GM23338 (cell line): Measurements from ENCODE around the gene ZMPSTE24. TPM values are rescaled to one million over a fixed set of nuclear protein-coding genes. Genes with fewer than 3 reads are reported as not detected.

Experiments used
- ATAC-seq: fragments of 200-7000 bp; cut with Tn5 transposase; 3 replicates; pipeline ENCODE4 v1.9.1; 2020
- DNase-seq: peaks from one replicate; pipeline ENCODE4 v3.0.0-alpha.2; 2015; ENCODE audit warnings: low spot score
- H2AFZ ChIP-seq: fragments of 200-600 bp; sonication (generic); 2 replicates; pipeline ENCODE4 v1.8.0; 2016; ENCODE audit warnings: antibody characterized with exemption, mild to moderate bottlenecking, moderate library complexity
- H3F3A ChIP-seq: fragments of 200-600 bp; sonication (generic); replicated peaks from 2 replicates; pipeline ENCODE4 v1.8.0; 2017; ENCODE audit warnings: antibody characterized with exemption, mixed run types, low read depth
- H3K27ac ChIP-seq: fragments of 200-600 bp; sonication (generic); 2 replicates; pipeline ENCODE4 v1.6.1; 2016; ENCODE audit warnings: low read depth
- H3K27me3 ChIP-seq: fragments of 200-600 bp; sonication (generic); 2 replicates; pipeline ENCODE4 v1.8.0; 2016; ENCODE audit warnings: mild to moderate bottlenecking, mixed run types, moderate library complexity; ENCODE audit not compliant: insufficient read depth
- H3K36me3 ChIP-seq: fragments of 200-600 bp; sonication (generic); 2 replicates; pipeline ENCODE4 v1.8.0; 2016; ENCODE audit warnings: mild to moderate bottlenecking; ENCODE audit not compliant: insufficient read depth
- H3K4me1 ChIP-seq: fragments of 200-600 bp; sonication (generic); 2 replicates; pipeline ENCODE4 v1.8.0; 2016; ENCODE audit warnings: mild to moderate bottlenecking, moderate library complexity; ENCODE audit not compliant: insufficient read depth
- H3K4me2 ChIP-seq: fragments of 200-600 bp; sonication (generic); 2 replicates; pipeline ENCODE4 v1.7.1; 2017; ENCODE audit warnings: mixed run types
- H3K4me3 ChIP-seq: fragments of 200-600 bp; sonication (generic); 2 replicates; pipeline ENCODE4 v1.6.1; 2016; ENCODE audit warnings: mixed run types
- H3K79me2 ChIP-seq: fragments of 200-600 bp; sonication (generic); replicated peaks from 2 replicates; pipeline ENCODE4 v1.8.0; 2017; ENCODE audit warnings: mild to moderate bottlenecking; ENCODE audit not compliant: insufficient read depth
- H3K9me2 ChIP-seq: fragments of 200-600 bp; sonication (generic); 2 replicates; pipeline ENCODE4 v1.8.0; 2017; ENCODE audit not compliant: insufficient read depth
- H4K20me1 ChIP-seq: fragments of 200-600 bp; sonication (generic); replicated peaks from 2 replicates; pipeline ENCODE4 v1.8.0; 2017; ENCODE audit warnings: mild to moderate bottlenecking; ENCODE audit not compliant: insufficient read depth
- H3K27ac Mint-ChIP-seq: 2 replicates; pipeline ENCODE4 v1.8.0; 2020; ENCODE audit warnings: inconsistent platforms, mild to moderate bottlenecking, moderate library complexity, mixed read lengths
- H3K27me3 Mint-ChIP-seq: 3 replicates; pipeline ENCODE4 v1.8.0; 2022; ENCODE audit warnings: low read depth, mild to moderate bottlenecking, moderate library complexity, mixed read lengths, inconsistent platforms; ENCODE audit not compliant: insufficient read depth, poor library complexity
- H3K36me3 Mint-ChIP-seq: 3 replicates; pipeline ENCODE4 v1.8.0; 2021; ENCODE audit warnings: low read depth, mild to moderate bottlenecking, inconsistent platforms, moderate library complexity, mixed read lengths
- H3K4me1 Mint-ChIP-seq: 3 replicates; pipeline ENCODE4 v1.8.0; 2020; ENCODE audit warnings: mild to moderate bottlenecking, inconsistent platforms, mixed read lengths
- H3K4me3 Mint-ChIP-seq: 3 replicates; pipeline ENCODE4 v1.8.0; 2021; ENCODE audit warnings: moderate library complexity, mild to moderate bottlenecking, inconsistent platforms, mixed read lengths
- H3K9me3 Mint-ChIP-seq: 3 replicates; pipeline ENCODE4 v1.8.0; 2020; ENCODE audit warnings: moderate library complexity, mild to moderate bottlenecking, inconsistent platforms, mixed read lengths
- CTCF ChIP-seq, 2 experiments: fragments of 200-600 bp in 1 of 2; sonication (generic) in 1 of 2; conservative IDR thresholded peaks; 2 replicates each; pipeline versions ENCODE4 v1.5.1 to v1.6.1; 2016 to 2017; ENCODE audit warnings: antibody characterized with exemption in 2 of 2, low read depth in 2 of 2, mild to moderate bottlenecking in 2 of 2, moderate library complexity in 1 of 2
- ETS1 ChIP-seq: IDR thresholded peaks from 2 replicates; pipeline ENCODE4 v1.6.1; 2016; ENCODE audit warnings: antibody characterized with exemption
- EZH2 ChIP-seq: fragments of 200-600 bp; sonication (generic); IDR thresholded peaks from one replicate; pipeline ENCODE4 v1.8.0; 2017; ENCODE audit warnings: antibody characterized with exemption, mild to moderate bottlenecking, low read depth; ENCODE audit not compliant: unreplicated experiment
- EZH2phosphoT487 ChIP-seq: fragments of 200-600 bp; sonication (generic); IDR thresholded peaks from one replicate; pipeline ENCODE4 v1.8.1; 2018; ENCODE audit warnings: antibody characterized with exemption; ENCODE audit not compliant: unreplicated experiment
- JUNB ChIP-seq: IDR thresholded peaks from one replicate; pipeline ENCODE4 v1.6.1; 2016; ENCODE audit warnings: antibody characterized with exemption; ENCODE audit not compliant: unreplicated experiment
- NANOG ChIP-seq: IDR thresholded peaks from 2 replicates; pipeline ENCODE4 v1.6.1; 2016; ENCODE audit warnings: antibody characterized with exemption, borderline replicate concordance
- POLR2AphosphoS5 ChIP-seq: IDR thresholded peaks from 2 replicates; pipeline ENCODE4 v1.6.1; 2016; ENCODE audit warnings: antibody characterized with exemption, low read depth
- STAT1 ChIP-seq: IDR thresholded peaks from one replicate; pipeline ENCODE4 v1.6.1; 2016; ENCODE audit warnings: antibody characterized with exemption; ENCODE audit not compliant: unreplicated experiment
- ZNF114 ChIP-seq: fragments of 250-450 bp; sonication (Bioruptor Pico); IDR thresholded peaks from 2 replicates; pipeline ENCODE4 v1.5.0; 2020; ENCODE audit warnings: mild to moderate bottlenecking, moderate library complexity
- ZNF462 ChIP-seq: fragments of 250-450 bp; sonication (Bioruptor Pico); IDR thresholded peaks from 2 replicates; pipeline ENCODE4 v1.5.0; 2020; ENCODE audit warnings: mild to moderate bottlenecking, moderate library complexity
- polyA plus RNA-seq: library from polyadenylated mRNA; unstranded; fragments of >200 nt; fragmentation: Nextera tagmentation; extraction: Ambion mirVana; gene quantifications from 2 replicates; pipeline ENCODE4 v1.2.1, GENCODE V29; 2016
- total RNA-seq: library from RNA; depleted of rRNA; stranded (reverse); fragments of >200 nt; shearing (Covaris generic); gene quantifications from 2 replicates; pipeline ENCODE4 v1.2.3, GENCODE V29; 2014
- TF ChIP-seq, protein P1 (sequence below): IDR thresholded peaks from one replicate; pipeline ENCODE4 v1.6.1; 2018; ENCODE audit warnings: antibody characterized with exemption; ENCODE audit not compliant: unreplicated experiment

ZMPSTE24 gene
- total and polyA plus RNA-seq, 2 experiments from 2014 or later = 23.1 to 51.2 TPM

- Mint-ChIP-seq H3K4me1 (no peaks in the 10 kb centered on the region), H3K36me3 (peaks cover 48% of the 10 kb centered on the region), H3K27me3 (peaks cover 4% of the 10 kb centered on the region), H3K4me3 (no peak overlapping the region), H3K9me3 (no peaks in the 10 kb centered on the region), H3K27ac (no peak overlapping the region)
- Histone ChIP-seq H3K36me3 (peaks cover 43% of the 10 kb centered on the region), H2AFZ (no peak overlapping the region), H3F3A (no peaks in the 10 kb centered on the region), H4K20me1 (peaks cover 10% of the 10 kb centered on the region), H3K4me2 (no peak overlapping the region), H3K9me2 (no peaks in the 10 kb centered on the region), H3K4me3 (no peak overlapping the region), H3K4me1 (no peaks in the 10 kb centered on the region), H3K79me2 (peaks cover 24% of the 10 kb centered on the region; the same call in 1 of the 2 replicates), H3K27me3 (no peaks in the 10 kb centered on the region), H3K27ac (no peak overlapping the region)
- no peak for ATAC-seq
- DNase-seq = no peak
- TF ChIP-seq NANOG (no peak), CTCF (conservative IDR thresholded peaks at IDR 0.05; ENCODE audit: low read depth in 2 of 2) (no peak), ZNF462 (CRISPR knock-in tag) (no peak), EZH2phosphoT487 (no peak), STAT1 (no peak), ETS1 (no peak), EZH2 (no peak), POLR2AphosphoS5 (no peak), ZNF114 (CRISPR knock-in tag) (no peak), JUNB (no peak)
- TF ChIP-seq, protein P1, sequence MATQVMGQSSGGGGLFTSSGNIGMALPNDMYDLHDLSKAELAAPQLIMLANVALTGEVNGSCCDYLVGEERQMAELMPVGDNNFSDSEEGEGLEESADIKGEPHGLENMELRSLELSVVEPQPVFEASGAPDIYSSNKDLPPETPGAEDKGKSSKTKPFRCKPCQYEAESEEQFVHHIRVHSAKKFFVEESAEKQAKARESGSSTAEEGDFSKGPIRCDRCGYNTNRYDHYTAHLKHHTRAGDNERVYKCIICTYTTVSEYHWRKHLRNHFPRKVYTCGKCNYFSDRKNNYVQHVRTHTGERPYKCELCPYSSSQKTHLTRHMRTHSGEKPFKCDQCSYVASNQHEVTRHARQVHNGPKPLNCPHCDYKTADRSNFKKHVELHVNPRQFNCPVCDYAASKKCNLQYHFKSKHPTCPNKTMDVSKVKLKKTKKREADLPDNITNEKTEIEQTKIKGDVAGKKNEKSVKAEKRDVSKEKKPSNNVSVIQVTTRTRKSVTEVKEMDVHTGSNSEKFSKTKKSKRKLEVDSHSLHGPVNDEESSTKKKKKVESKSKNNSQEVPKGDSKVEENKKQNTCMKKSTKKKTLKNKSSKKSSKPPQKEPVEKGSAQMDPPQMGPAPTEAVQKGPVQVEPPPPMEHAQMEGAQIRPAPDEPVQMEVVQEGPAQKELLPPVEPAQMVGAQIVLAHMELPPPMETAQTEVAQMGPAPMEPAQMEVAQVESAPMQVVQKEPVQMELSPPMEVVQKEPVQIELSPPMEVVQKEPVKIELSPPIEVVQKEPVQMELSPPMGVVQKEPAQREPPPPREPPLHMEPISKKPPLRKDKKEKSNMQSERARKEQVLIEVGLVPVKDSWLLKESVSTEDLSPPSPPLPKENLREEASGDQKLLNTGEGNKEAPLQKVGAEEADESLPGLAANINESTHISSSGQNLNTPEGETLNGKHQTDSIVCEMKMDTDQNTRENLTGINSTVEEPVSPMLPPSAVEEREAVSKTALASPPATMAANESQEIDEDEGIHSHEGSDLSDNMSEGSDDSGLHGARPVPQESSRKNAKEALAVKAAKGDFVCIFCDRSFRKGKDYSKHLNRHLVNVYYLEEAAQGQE = no peak
These were observed 9.7 kb downstream of the ZMPSTE24 start for GRCh38 chr1:40267767-40268187.
